ENCODE results near the gene NUDCD3. TPM values are rescaled to one million over a fixed set of nuclear protein-coding genes. Genes with fewer than 3 reads are reported as not detected.

The NUDCD3 gene
- total and polyA plus RNA-seq, 8 donors, result 12.9 to 147 (median 29.5) TPM

- DNase-seq, result no peak
- TF ChIP-seq CTCF (IDR thresholded peaks at IDR 0.05), result no peak
- peaks cover 44 to 90% (median 76%) of the 10 kb centered on the region in 4 donors for H3K36me3 ChIP-seq
- peaks cover 0 to 36% (median 11%) of the 10 kb centered on the region in 4 donors for H3K4me1 ChIP-seq
- H3K9me3 ChIP-seq, result peaks cover 0 to 3% (median 0%) of the 10 kb centered on the region in 4 donors
- no peaks in the 10 kb centered on the region for H3K27me3 ChIP-seq
- intact Hi-C loops (cut with DNase I; ENCODE audit: low total_unique reads), result loop anchor here (10.0 kb wide), 1 partner anchor 233 kb away; no protein-coding TSS in a partner anchor
- H3K4me3 ChIP-seq, result no peak overlapping the region
- 74 to 85% (median 78%) methylated on average over 8 of the region's 8 CpGs for WGBS, 5 donors
- no peak overlapping the region for H3K27ac ChIP-seq
Observed at GRCh38 chr7:44477938-44478337, 12.5 kb downstream of the NUDCD3 start.

GRCh38 chr7:44477063-44477830 is 13.2 kb downstream of the NUDCD3 start:
- Histone ChIP-seq H3K9me3 (no peaks in the 10 kb centered on the region), H3K4me1 (peaks cover 0 to 40% (median 13%) of the 10 kb centered on the region in 4 donors), H3K27ac (no peak overlapping the region), H3K36me3 (peaks cover 37 to 87% (median 69%) of the 10 kb centered on the region in 4 donors), H3K27me3 (no peaks in the 10 kb centered on the region), H3K4me3 (no peak overlapping the region)
- 26 to 37% (median 30%) methylated on average over 6 of the region's 6 CpGs for WGBS, 5 donors
- TF ChIP-seq EP300 (IDR thresholded peaks at IDR 0.05) (no peak), CTCF (IDR thresholded peaks at IDR 0.05) (peak in 5 of 7 experiments; percentile 87 to 93 (median 89)), POLR2A (IDR thresholded peaks at IDR 0.05) (no peak), POLR2AphosphoS5 (IDR thresholded peaks at IDR 0.05) (peak in 1 of 3 donors; percentile 62)
- peak; percentile 59 to 85 for DNase-seq
- intact Hi-C loops (cut with DNase I; ENCODE audit: low total_unique reads), result loop anchor here (10.0 kb wide), 1 partner anchor 232 kb away; no protein-coding TSS in a partner anchor

GRCh38 chr7:44476313-44476712 is 14.1 kb downstream of the NUDCD3 start:
- no peaks in the 10 kb centered on the region for H3K27me3 ChIP-seq
- no peak for DNase-seq
- no peaks in the 10 kb centered on the region for H3K9me3 ChIP-seq
- H3K4me3 ChIP-seq, result no peak overlapping the region
- H3K4me1 ChIP-seq, result peaks cover 0 to 45% (median 16%) of the 10 kb centered on the region in 4 donors
- TF ChIP-seq POLR2AphosphoS5 (IDR thresholded peaks at IDR 0.05) (no peak), POLR2A (IDR thresholded peaks at IDR 0.05) (no peak), EP300 (IDR thresholded peaks at IDR 0.05) (no peak), CTCF (IDR thresholded peaks at IDR 0.05) (no peak)
- H3K27ac ChIP-seq, result no peak overlapping the region
- H3K36me3 ChIP-seq, result peaks cover 28 to 85% (median 66%) of the 10 kb centered on the region in 4 donors
- intact Hi-C loops (cut with DNase I; ENCODE audit: low total_unique reads), result loop anchor here (10.0 kb wide), 1 partner anchor 232 kb away; no protein-coding TSS in a partner anchor
- 80 to 86% (median 83%) methylated on average over 5 of the region's 5 CpGs for WGBS, 5 donors

DNA sequence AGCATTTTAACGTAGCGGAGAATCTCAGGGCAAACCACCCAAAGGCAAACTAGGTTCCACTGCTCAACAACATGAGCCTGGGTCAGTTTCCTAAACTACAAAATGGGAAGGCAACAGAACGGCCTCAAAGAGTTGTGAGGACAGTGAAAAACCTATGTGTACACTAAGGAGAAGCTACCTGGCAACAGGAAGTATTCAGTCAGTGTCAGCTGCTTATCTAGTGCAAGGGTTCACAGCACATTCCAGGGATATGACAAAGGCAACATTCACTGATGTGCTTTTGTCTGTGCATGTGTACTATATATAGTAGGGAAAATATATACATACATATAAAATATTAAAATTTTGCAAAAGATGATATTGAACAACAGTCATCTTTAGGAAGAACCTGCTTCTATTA is 17.2 kb downstream of the NUDCD3 start:
- Histone ChIP-seq H3K4me1 (peaks cover 8 to 71% (median 31%) of the 10 kb centered on the region in 4 donors), H3K27me3 (no peaks in the 10 kb centered on the region), H3K36me3 (peaks cover 19 to 71% (median 49%) of the 10 kb centered on the region in 4 donors), H3K9me3 (no peaks in the 10 kb centered on the region), H3K4me3 (no peak overlapping the region), H3K27ac (no peak overlapping the region)
- TF ChIP-seq POLR2A (IDR thresholded peaks at IDR 0.05) (no peak), CTCF (IDR thresholded peaks at IDR 0.05) (no peak), EP300 (IDR thresholded peaks at IDR 0.05) (no peak), POLR2AphosphoS5 (IDR thresholded peaks at IDR 0.05) (no peak)
- WGBS, 5 donors, result 79 to 83% (median 82%) methylated on average over 3 of the region's 3 CpGs
- intact Hi-C loops (cut with DNase I; ENCODE audit: low total_unique reads), result loop anchor here (10.0 kb wide), 1 partner anchor 228 kb away; no protein-coding TSS in a partner anchor
- no peak for DNase-seq
